K562 (cell line): ENCODE data around the gene HCN1. TPM values are rescaled to one million over a fixed set of nuclear protein-coding genes. Genes with fewer than 3 reads are reported as not detected.

Source experiments
- ATAC-seq: fragments of 200-7000 bp; cut with Tn5 transposase; 3 replicates; pipeline ENCODE4 v1.9.1; 2020; ENCODE audit warnings: moderate library complexity
- BruUV-seq: library from RNA; stranded (reverse); fragments of 400-500 nt; replicated peaks from 2 replicates; lab custom pipeline; 2021; lab: Mats Ljungman, UMichigan
- CTCF ChIA-PET: fragments of 300-600 bp; formaldehyde crosslinking; extraction: SDS; loops from one replicate; lab custom pipeline; 2021; ENCODE audit warnings: low intra/inter-chr PET ratio; lab: Yijun Ruan, JAX
- POLR2A ChIA-PET: fragments of 300-600, 350-650 bp; sonication (Branson Sonifier 250); formaldehyde crosslinking; extraction: SDS; loops from one replicate; lab custom pipeline; 2021; ENCODE audit warnings: antibody characterized with exemption, inconsistent platforms; lab: Yijun Ruan, JAX
- DNase-seq, 4 experiments: peaks; one replicate each; pipeline versions ENCODE4 v3.0.0 to v3.0.0-alpha.2; 2011 to 2018; ENCODE audit warnings: low spot score in 3 of 4, mixed read lengths in 3 of 4; ENCODE audit errors: extremely low read depth in 1 of 4
- FAIRE-seq: peaks from 2 replicates; lab custom pipeline; 2011; peaks lifted over from hg19 to GRCh38; lab: Jason Lieb, UNC
- H2AFZ ChIP-seq: 2 replicates; pipeline ENCODE4 v1.6.0; 2011; ENCODE audit warnings: low read depth, low read length, control low read depth, inconsistent platforms
- H3K27ac ChIP-seq: fragments of 200-600 bp; 3 replicates; pipeline ENCODE4 v1.8.0; 2011; ENCODE audit warnings: low read depth, mild to moderate bottlenecking, control low read depth, inconsistent platforms, low read length, moderate library complexity, mixed read lengths; ENCODE audit errors: extremely low read depth
- H3K27me3 ChIP-seq, 2 experiments: fragments of 300-600 bp in 1 of 2; 2 replicates in 1 of 2; 3 replicates in 1 of 2; pipeline versions ENCODE4 v1.6.0 to v1.8.0; 2011; ENCODE audit warnings: inconsistent platforms in 2 of 2, low read length in 2 of 2, mild to moderate bottlenecking in 1 of 2, mixed read lengths in 1 of 2, moderate library complexity in 1 of 2; ENCODE audit not compliant: control insufficient read depth in 2 of 2, insufficient read depth in 2 of 2
- H3K36me3 ChIP-seq: fragments of 300-600 bp; 3 replicates; pipeline ENCODE4 v1.8.0; 2011; ENCODE audit warnings: mild to moderate bottlenecking, low read length, inconsistent platforms; ENCODE audit not compliant: control insufficient read depth, insufficient read depth
- H3K4me1 ChIP-seq, 2 experiments: fragments of 200-600 bp in 1 of 2; replicated peaks in 1 of 2; 2 replicates in 1 of 2; 3 replicates in 1 of 2; pipeline versions ENCODE4 v1.5.1 to v1.8.0; 2011; ENCODE audit warnings: inconsistent platforms in 2 of 2, low read length in 2 of 2, mild to moderate bottlenecking in 1 of 2, mixed read lengths in 1 of 2, moderate library complexity in 1 of 2; ENCODE audit not compliant: control insufficient read depth in 2 of 2, insufficient read depth in 2 of 2
- H3K4me2 ChIP-seq: 2 replicates; pipeline ENCODE4 v1.6.1; 2011; ENCODE audit warnings: low read length, control low read depth, inconsistent platforms, mixed read lengths; ENCODE audit not compliant: insufficient read depth
- H3K4me3 ChIP-seq: fragments of 200-600 bp; sonication (generic), shearing (Covaris generic); 2 replicates; pipeline ENCODE4 v1.5.1; 2016; ENCODE audit warnings: control low read depth, inconsistent platforms
- H3K79me2 ChIP-seq: fragments of 200-600 bp; 3 replicates; pipeline ENCODE4 v1.8.0; 2011; ENCODE audit warnings: low read length, inconsistent platforms; ENCODE audit not compliant: control insufficient read depth, insufficient read depth
- H3K9ac ChIP-seq, 2 experiments: 2 replicates each; pipeline versions ENCODE4 v1.6.0 to v1.6.1; 2011; ENCODE audit warnings: low read depth in 2 of 2, low read length in 2 of 2, control low read depth in 1 of 2, inconsistent platforms in 1 of 2, mild to moderate bottlenecking in 1 of 2, mixed read lengths in 1 of 2; ENCODE audit not compliant: insufficient read depth in 1 of 2
- H3K9me1 ChIP-seq: one replicate; pipeline ENCODE4 v1.6.0; 2011; ENCODE audit warnings: inconsistent platforms, mild to moderate bottlenecking, low read length, moderate library complexity; ENCODE audit not compliant: control insufficient read depth, insufficient read depth
- H3K9me3 ChIP-seq: replicated peaks from 2 replicates; pipeline ENCODE4 v1.5.1; 2011; ENCODE audit warnings: low read depth, low read length, inconsistent platforms; ENCODE audit not compliant: control insufficient read depth, insufficient read depth
- H4K20me1 ChIP-seq: replicated peaks from 2 replicates; pipeline ENCODE4 v1.6.1; 2011; ENCODE audit warnings: low read length, inconsistent platforms, mixed read lengths; ENCODE audit not compliant: control insufficient read depth, insufficient read depth
- BACH1 ChIP-seq: fragments of 200-800 bp; sonication (Bioruptor generic); IDR thresholded peaks from 2 replicates; pipeline ENCODE4 v1.6.1; 2016; ENCODE audit warnings: missing genetic modification characterization, missing compliant biosample characterization
- FOXJ2 ChIP-seq: fragments of 200-800 bp; sonication (Bioruptor generic); IDR thresholded peaks from 2 replicates; pipeline ENCODE4 v1.6.1; 2016; ENCODE audit warnings: missing genetic modification characterization, missing compliant biosample characterization
- HNRNPK ChIP-seq: fragments of 200-400 bp; formaldehyde crosslinking; IDR thresholded peaks from one replicate; pipeline ENCODE4 v1.6.1; 2018; ENCODE audit warnings: mild to moderate bottlenecking, low read depth, low read length; ENCODE audit not compliant: poor library complexity, severe bottlenecking
- IRF1 ChIP-seq: sonication (generic); formaldehyde crosslinking; IDR thresholded peaks from 2 replicates; pipeline ENCODE4 v1.8.0; 2022; ENCODE audit warnings: missing genetic modification reagents, mild to moderate bottlenecking, borderline replicate concordance
- KLF13 ChIP-seq: fragments of 450-650 bp; IDR thresholded peaks from 2 replicates; pipeline ENCODE4 v1.6.1; 2016; ENCODE audit warnings: missing genetic modification characterization, low read depth, mild to moderate bottlenecking, missing compliant biosample characterization, moderate library complexity, borderline replicate concordance
- MECOM ChIP-seq: fragments of 250-450 bp; sonication (Bioruptor Pico); IDR thresholded peaks from 2 replicates; pipeline ENCODE4 v1.8.0; 2022; ENCODE audit warnings: inconsistent platforms
- NKRF ChIP-seq: fragments of 450-650 bp; IDR thresholded peaks from 2 replicates; pipeline ENCODE4 v1.6.1; 2016; ENCODE audit warnings: borderline replicate concordance
- OTX1 ChIP-seq: fragments of 450-650 bp; formaldehyde crosslinking; IDR thresholded peaks from 2 replicates; pipeline ENCODE4 v1.4.0; 2022; ENCODE audit warnings: mild to moderate bottlenecking
- PCBP1 ChIP-seq: fragments of 200-400 bp; formaldehyde crosslinking; IDR thresholded peaks from 2 replicates; pipeline ENCODE4 v1.6.1; 2018; ENCODE audit warnings: mild to moderate bottlenecking, low read depth, low read length; ENCODE audit not compliant: poor library complexity, severe bottlenecking
- SMAD1 ChIP-seq: fragments of 150-350 bp; IDR thresholded peaks from 2 replicates; pipeline ENCODE4 v1.6.1; 2014; ENCODE audit warnings: low read length, low read depth; ENCODE audit not compliant: partially characterized antibody
- TAF15 ChIP-seq: fragments of 200-400 bp; formaldehyde crosslinking; IDR thresholded peaks from 2 replicates; pipeline ENCODE4 v1.6.1; 2017; ENCODE audit warnings: mild to moderate bottlenecking, low read depth, low read length, moderate library complexity
- ZBTB5 ChIP-seq: fragments of 450-650 bp; IDR thresholded peaks from 2 replicates; pipeline ENCODE4 v1.6.1; 2017; ENCODE audit warnings: antibody characterized with exemption
- ZNF639 ChIP-seq, 2 experiments: fragments of 200-800 bp in 1 of 2; sonication (Bioruptor generic) in 1 of 2; sonication (generic) in 1 of 2; formaldehyde crosslinking in 1 of 2; IDR thresholded peaks in 1 of 2; conservative IDR thresholded peaks in 1 of 2; 2 replicates each; pipeline versions ENCODE4 v1.5.0 to v1.6.1; 2016 to 2020; ENCODE audit warnings: missing compliant biosample characterization in 1 of 2, missing genetic modification characterization in 1 of 2, missing genetic modification reagents in 1 of 2
- WGBS: fragments of 100-300 bp; shearing (Covaris generic); methylation state at CpG from one replicate; pipeline ENCODE4 v1.1.6; 2016; ENCODE audit warnings: low coverage, mixed read lengths; ENCODE audit not compliant: insufficient coverage; ENCODE audit errors: missing lambda C conversion rate; 5-methylcytosine and 5-hydroxymethylcytosine counted together
- in situ Hi-C: fragments of 300-500 bp; cut with MboI; formaldehyde crosslinking; loops from 4 replicates; pipeline ENCODE4 v1.15.0; 2018; ENCODE audit warnings: inconsistent platforms, mixed read lengths
- intact Hi-C: fragments of 100-400 bp; cut with micrococcal nuclease; formaldehyde crosslinking; loops from 2 replicates; pipeline ENCODE4 v1.14.2; 2022
- polyA plus RNA-seq, 8 experiments: library from polyadenylated mRNA; depleted of rRNA in 4 of 8; stranded (reverse) in 5 of 8; unstranded in 3 of 8; fragments of >200 nt; fragmentation: Nextera tagmentation in 2 of 8; fragmentation: Illumina TruSeq in 1 of 8; extraction: Ambion mirVana in 2 of 8; extraction: Trizol in 1 of 8; gene quantifications; 2 replicates each; pipeline versions ENCODE4 v1.2.1 to v1.2.3, GENCODE V29; 2011 to 2014; ENCODE audit warnings: inconsistent platforms in 1 of 8, missing spikeins in 1 of 8
- total RNA-seq, 7 experiments: library from RNA; depleted of rRNA in 6 of 7; stranded (reverse); fragments of >200 nt in 6 of 7; fragmentation: Illumina TruSeq in 2 of 7; extraction: Trizol in 2 of 7; gene quantifications; 2 replicates each; pipeline versions ENCODE4 v1.2.1 to v1.2.3, GENCODE V29; 2011 to 2021; ENCODE audit warnings: low replicate concordance in 1 of 7

Gene HCN1
- total and polyA plus RNA-seq, 9 of the 15 experiments (the other 6 are each of a cell fraction or from before 2014, with no cell fraction given): not detected

- TF ChIP-seq OTX1 (CRISPR knock-in tag) (no peak), IRF1 (CRISPR knock-in tag) (no peak), HNRNPK (no peak), MECOM (CRISPR knock-in tag) (no peak), FOXJ2 (tag) (no peak)
- TF ChIP-seq, all 486 proteins: peak for 0
These were observed 310.7 kb downstream of the HCN1 start (continued) for GRCh38 chr5:45385321-45386058.

- no peak for ATAC-seq
- in situ Hi-C loops (no loop called here), intact Hi-C loops (loop anchor here (10.0 kb wide), 1 partner anchor 59 kb away; no protein-coding TSS in a partner anchor)
- Histone ChIP-seq H3K36me3 (no peaks in the 10 kb centered on the region), H4K20me1 (no peaks in the 10 kb centered on the region), H3K27ac (no peak overlapping the region), H3K27me3 (no peaks in the 10 kb centered on the region), H2AFZ (no peak overlapping the region), H3K79me2 (no peaks in the 10 kb centered on the region), H3K4me3 (no peak overlapping the region), H3K9ac (no peak overlapping the region), H3K4me2 (no peak overlapping the region), H3K9me1 (no peaks in the 10 kb centered on the region), H3K9me3 (no peaks in the 10 kb centered on the region), H3K4me1 (no peaks in the 10 kb centered on the region)
- no peak for DNase-seq
- ChIA-PET POLR2A (no interaction called here), CTCF (no interaction called here)
- FAIRE-seq: no peak
- no TSS peak for BruUV-seq
- 0% methylated on average over 2 of the region's 2 CpGs for WGBS
- no peak for TF ChIP-seq TAF15
- TF ChIP-seq ZBTB5: no peak
- TF ChIP-seq KLF13: no peak
- TF ChIP-seq NKRF: no peak
- TF ChIP-seq BACH1 (tag): no peak
- TF ChIP-seq ZNF639 (CRISPR knock-in tag; conservative IDR thresholded peaks at IDR 0.05 in 1 of 2, IDR thresholded peaks at IDR 0.05 in 1 of 2): no peak
- TF ChIP-seq SMAD1: no peak
- TF ChIP-seq PCBP1: no peak
These were observed 312.2 kb downstream of the HCN1 start for GRCh38 chr5:45383985-45384384.
